Tibial artery (tissue), 4 donors: ENCODE measurements around the gene RARB.

Source experiments
- DNase-seq, 2 donors: peaks; one replicate each; pipeline ENCODE4 v3.0.0-alpha.2; 2019
- H3K27ac ChIP-seq, 2 donors: fragments of 200-600 bp; sonication (generic) in 1 of 2; 1 replicate in 1 of 2; 2 replicates in 1 of 2; pipeline ENCODE4 v1.5.1; 2018 to 2019; ENCODE audit warnings: mild to moderate bottlenecking in 1 of 2
- H3K27me3 ChIP-seq, 2 donors: fragments of 200-600 bp; sonication (generic) in 1 of 2; one replicate each; pipeline versions ENCODE4 v1.5.1 to v1.6.0; 2016 to 2019
- H3K36me3 ChIP-seq, 3 donors: fragments of 200-600 bp; sonication (generic) in 2 of 3; one replicate each; pipeline ENCODE4 v1.5.1; 2016 to 2019; ENCODE audit warnings: mild to moderate bottlenecking in 2 of 3
- H3K4me1 ChIP-seq, 4 donors: fragments of 200-600 bp; sonication (generic) in 2 of 4; 1 replicate in 3 of 4; 2 replicates in 1 of 4; pipeline ENCODE4 v1.5.1; 2016 to 2019
- H3K4me3 ChIP-seq, 2 donors: fragments of 200-600 bp; sonication (generic) in 1 of 2; 1 replicate in 1 of 2; 2 replicates in 1 of 2; pipeline ENCODE4 v1.5.1; 2018 to 2019; ENCODE audit warnings: mild to moderate bottlenecking in 2 of 2
- H3K9me3 ChIP-seq, 3 donors: fragments of 200-600 bp; sonication (generic) in 1 of 3; one replicate each; pipeline ENCODE4 v1.5.1; 2016 to 2019
- CTCF ChIP-seq, 2 experiments: fragments of 200-600 bp in 1 of 2; fragments of 450-650 bp in 1 of 2; IDR thresholded peaks; one replicate each; pipeline ENCODE4 v1.5.1; 2017 to 2019; ENCODE audit warnings: antibody characterized with exemption in 2 of 2, mild to moderate bottlenecking in 1 of 2, moderate library complexity in 1 of 2
- intact Hi-C: fragments of 100-400 bp; cut with DNase I; formaldehyde crosslinking; loops from one replicate; pipeline ENCODE4 v1.15.0; 2023; ENCODE audit warnings: low total_unique reads

RARB gene

GRCh38 chr3:25472153-25472552 lies 44.1 kb downstream of the RARB start:
- Histone ChIP-seq H3K4me1 (peaks cover 10 to 64% (median 30%) of the 10 kb centered on the region in 4 donors), H3K27me3 (no peaks in the 10 kb centered on the region), H3K9me3 (no peaks in the 10 kb centered on the region), H3K36me3 (no peaks in the 10 kb centered on the region), H3K4me3 (no peak overlapping the region), H3K27ac (peak overlapping the region; percentile 66 to 78)
- DNase-seq: no peak
- no peak for TF ChIP-seq CTCF (IDR thresholded peaks at IDR 0.05)
- intact Hi-C loops: no loop called here

DNA sequence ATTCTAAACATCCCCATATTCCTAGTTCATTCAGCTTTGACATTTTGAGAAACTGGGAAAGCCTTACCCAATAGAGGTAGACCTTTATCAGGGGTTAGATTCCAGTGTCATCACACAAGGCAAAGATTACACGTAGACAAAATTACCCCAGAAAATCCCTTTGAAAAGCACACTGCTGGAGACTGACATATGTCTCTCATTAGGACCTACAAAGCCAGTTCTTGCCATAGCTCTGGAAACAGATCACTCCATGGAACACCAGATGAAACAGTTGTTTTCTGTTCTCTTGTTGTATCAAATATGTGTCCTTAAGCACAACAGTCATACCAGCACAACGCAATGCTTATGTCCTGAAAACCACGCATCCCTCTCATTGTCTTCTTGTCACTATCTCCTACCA lies 44.7 kb downstream of the RARB start:
- TF ChIP-seq CTCF (IDR thresholded peaks at IDR 0.05): no peak
- intact Hi-C loops: no loop called here
- Histone ChIP-seq H3K4me3 (no peak overlapping the region), H3K36me3 (no peaks in the 10 kb centered on the region), H3K27ac (peak overlapping the region; percentile 66 to 78), H3K27me3 (no peaks in the 10 kb centered on the region), H3K4me1 (peaks cover 10 to 63% (median 33%) of the 10 kb centered on the region in 4 donors), H3K9me3 (no peaks in the 10 kb centered on the region)
- DNase-seq: no peak

DNA sequence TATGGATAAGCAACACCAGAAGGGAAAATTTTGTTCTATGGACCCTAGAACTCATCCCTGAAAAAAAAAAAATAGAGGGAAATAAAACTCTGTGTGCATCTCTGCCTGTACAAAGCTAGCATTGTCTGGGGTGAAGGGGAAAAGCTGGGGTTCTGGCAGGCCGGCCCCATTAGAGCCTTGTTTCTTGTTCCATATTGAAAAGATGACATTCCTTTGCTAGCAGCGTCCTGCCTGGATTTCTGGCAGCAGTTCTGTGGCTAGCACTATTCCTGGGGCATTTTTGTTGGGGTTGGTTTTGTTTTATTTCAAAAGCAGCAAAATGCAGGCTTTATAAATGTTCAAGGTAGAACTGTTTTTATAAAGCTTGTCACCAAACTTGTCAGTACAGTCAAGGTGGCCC lies 45.2 kb downstream of the RARB start:
- intact Hi-C loops: no loop called here
- H3K9me3 ChIP-seq: no peaks in the 10 kb centered on the region
- no peaks in the 10 kb centered on the region for H3K27me3 ChIP-seq
- no peak for TF ChIP-seq CTCF (IDR thresholded peaks at IDR 0.05)
- no peak overlapping the region for H3K4me3 ChIP-seq
- peaks cover 10 to 61% (median 33%) of the 10 kb centered on the region in 4 donors for H3K4me1 ChIP-seq
- DNase-seq: no peak
- peak overlapping the region; percentile 66 to 78 for H3K27ac ChIP-seq
- no peaks in the 10 kb centered on the region for H3K36me3 ChIP-seq

DNA sequence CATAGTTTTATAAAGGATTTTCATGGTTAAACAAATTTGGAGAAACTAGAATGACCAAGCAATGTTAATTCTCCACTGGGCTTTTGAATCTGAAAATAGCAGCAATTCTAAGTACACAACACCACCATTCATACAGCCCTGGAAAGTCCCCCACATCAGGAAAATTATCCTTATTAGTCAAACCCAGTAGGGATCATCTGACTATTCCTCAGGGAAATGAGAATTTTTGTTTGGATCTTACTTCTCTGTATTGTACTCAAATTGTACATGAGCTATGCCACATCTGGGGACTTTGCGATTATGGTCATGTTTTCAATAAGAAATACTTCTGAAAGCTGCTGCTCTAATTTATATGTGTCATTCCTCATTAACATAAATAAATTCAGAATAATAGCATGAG lies 46.0 kb downstream of the RARB start:
- peak overlapping the region; percentile 66 to 78 for H3K27ac ChIP-seq
- DNase-seq: no peak
- H3K27me3 ChIP-seq: no peaks in the 10 kb centered on the region
- no peaks in the 10 kb centered on the region for H3K36me3 ChIP-seq
- no peaks in the 10 kb centered on the region for H3K9me3 ChIP-seq
- no peak overlapping the region for H3K4me3 ChIP-seq
- TF ChIP-seq CTCF (IDR thresholded peaks at IDR 0.05): no peak
- intact Hi-C loops: no loop called here
- peaks cover 7 to 60% (median 36%) of the 10 kb centered on the region in 4 donors for H3K4me1 ChIP-seq

DNA sequence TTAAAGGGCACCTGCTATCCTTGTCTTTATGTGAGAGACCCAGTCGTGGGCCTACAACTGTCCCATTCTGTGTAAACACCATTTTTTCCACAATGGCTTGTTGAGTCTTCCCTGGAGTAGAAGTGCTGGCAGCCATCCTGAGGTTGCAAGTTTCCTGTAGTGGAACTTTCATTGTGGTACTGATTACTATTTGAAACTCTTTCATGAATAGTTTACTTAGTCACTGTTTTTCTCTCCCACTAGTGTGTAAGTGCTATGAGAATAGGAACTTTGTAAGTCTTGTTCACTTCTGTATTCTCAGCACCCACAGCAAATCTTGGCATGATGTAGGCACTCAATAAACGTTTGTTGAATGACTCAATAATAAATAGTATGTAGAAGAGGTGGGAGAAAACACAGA lies 48.6 kb downstream of the RARB start:
- DNase-seq: no peak
- Histone ChIP-seq H3K4me3 (no peak overlapping the region), H3K4me1 (peaks cover 0 to 58% (median 51%) of the 10 kb centered on the region in 4 donors), H3K27ac (peak overlapping the region; percentile 76 to 79), H3K36me3 (no peaks in the 10 kb centered on the region), H3K9me3 (no peaks in the 10 kb centered on the region), H3K27me3 (no peaks in the 10 kb centered on the region)
- no peak for TF ChIP-seq CTCF (IDR thresholded peaks at IDR 0.05)
- intact Hi-C loops: no loop called here

DNA sequence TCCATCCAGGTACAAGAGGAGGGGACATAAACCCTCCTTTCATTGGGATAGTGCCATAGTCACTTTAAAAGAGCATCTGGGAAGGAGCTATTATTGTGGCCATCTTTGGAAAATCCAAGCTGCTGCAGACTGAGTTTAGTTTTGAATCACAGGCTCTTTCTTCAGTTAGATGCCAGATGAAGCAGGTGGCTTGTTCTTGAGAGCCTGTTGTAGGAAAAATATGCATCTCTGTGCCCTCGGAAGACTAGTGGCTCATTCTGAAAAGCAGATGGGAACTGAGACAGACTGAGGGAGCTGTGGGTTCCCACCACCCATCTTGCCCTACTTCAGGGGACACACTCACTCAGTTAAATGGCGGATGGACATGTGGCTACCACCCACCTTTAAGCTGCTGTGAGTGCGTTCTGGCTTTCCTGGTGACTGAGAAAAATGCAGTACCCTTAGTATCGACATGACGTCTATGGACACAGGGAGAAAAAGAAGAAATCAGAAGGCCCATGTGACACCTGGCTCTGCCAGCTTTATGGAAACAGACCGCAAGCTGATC lies 50.2 kb downstream of the RARB start:
- no peaks in the 10 kb centered on the region for H3K36me3 ChIP-seq
- intact Hi-C loops: no loop called here

More for the DNA sequence above, 50.2 kb downstream of the RARB start:
- no peak for TF ChIP-seq CTCF (IDR thresholded peaks at IDR 0.05)
- Histone ChIP-seq H3K4me3 (no peak overlapping the region), H3K4me1 (peaks cover 0 to 72% (median 40%) of the 10 kb centered on the region in 4 donors), H3K27me3 (no peaks in the 10 kb centered on the region), H3K9me3 (no peaks in the 10 kb centered on the region), H3K27ac (peak overlapping the region; percentile 76 to 79)
- DNase-seq: no peak
